ENCODE results near the gene HID1.

HID1 gene

GRCh38 chr17:74921026-74921681, 51.4 kb downstream of the HID1 start:
- TF ChIP-seq GATA3 (IDR thresholded peaks at IDR 0.05; ENCODE audit: low read depth, low read length) (no peak), GATA2 (IDR thresholded peaks at IDR 0.05; ENCODE audit: low read depth, low read length) (no peak)

GRCh38 chr17:74920642-74921025, 51.9 kb downstream of the HID1 start:
- no peak for TF ChIP-seq GATA3 (IDR thresholded peaks at IDR 0.05; ENCODE audit: low read depth, low read length)
- no peak for TF ChIP-seq GATA2 (IDR thresholded peaks at IDR 0.05; ENCODE audit: low read depth, low read length)

- TF ChIP-seq GATA3 (IDR thresholded peaks at IDR 0.05; ENCODE audit: low read depth, low read length) (no peak), GATA2 (IDR thresholded peaks at IDR 0.05; ENCODE audit: low read depth, low read length) (no peak)
Observed at GRCh38 chr17:74920306-74920620, 52.3 kb downstream of the HID1 start.

- no peak for TF ChIP-seq GATA3 (IDR thresholded peaks at IDR 0.05; ENCODE audit: low read depth, low read length)
- no peak for TF ChIP-seq GATA2 (IDR thresholded peaks at IDR 0.05; ENCODE audit: low read depth, low read length)
Observed at GRCh38 chr17:74919440-74920305, 52.9 kb downstream of the HID1 start.

GRCh38 chr17:74918906-74919305, 53.7 kb downstream of the HID1 start:
- TF ChIP-seq GATA2 (IDR thresholded peaks at IDR 0.05; ENCODE audit: low read depth, low read length) (no peak), GATA3 (IDR thresholded peaks at IDR 0.05; ENCODE audit: low read depth, low read length) (no peak)

- no peak for TF ChIP-seq GATA2 (IDR thresholded peaks at IDR 0.05; ENCODE audit: low read depth, low read length)
- no peak for TF ChIP-seq GATA3 (IDR thresholded peaks at IDR 0.05; ENCODE audit: low read depth, low read length)
Observed at GRCh38 chr17:74917430-74917829, 55.1 kb downstream of the HID1 start.

- no peak for TF ChIP-seq GATA3 (IDR thresholded peaks at IDR 0.05; ENCODE audit: low read depth, low read length)
- TF ChIP-seq GATA2 (IDR thresholded peaks at IDR 0.05; ENCODE audit: low read depth, low read length), result no peak
Observed at GRCh38 chr17:74916851-74917199, 55.7 kb downstream of the HID1 start.

- no peak for TF ChIP-seq GATA2 (IDR thresholded peaks at IDR 0.05; ENCODE audit: low read depth, low read length)
Observed at GRCh38 chr17:74916136-74916850, 56.3 kb downstream of the HID1 start.

GRCh38 chr17:74907012-74907411, 65.5 kb downstream of the HID1 start:
- no peak for TF ChIP-seq GATA2 (IDR thresholded peaks at IDR 0.05; ENCODE audit: low read depth, low read length)
- no peak for TF ChIP-seq GATA3 (IDR thresholded peaks at IDR 0.05; ENCODE audit: low read depth, low read length)

GRCh38 chr17:74904687-74905409, 67.7 kb downstream of the HID1 start:
- TF ChIP-seq GATA2 (IDR thresholded peaks at IDR 0.05; ENCODE audit: low read depth, low read length), result no peak
- TF ChIP-seq GATA3 (IDR thresholded peaks at IDR 0.05; ENCODE audit: low read depth, low read length), result no peak

- no peak for TF ChIP-seq GATA3 (IDR thresholded peaks at IDR 0.05; ENCODE audit: low read depth, low read length)
- TF ChIP-seq GATA2 (IDR thresholded peaks at IDR 0.05; ENCODE audit: low read depth, low read length), result no peak
Observed at GRCh38 chr17:74903671-74904070, 68.9 kb downstream of the HID1 start.

- TF ChIP-seq GATA2 (IDR thresholded peaks at IDR 0.05; ENCODE audit: low read depth, low read length) (no peak), GATA3 (IDR thresholded peaks at IDR 0.05; ENCODE audit: low read depth, low read length) (no peak)
Observed at GRCh38 chr17:74903034-74903433, 69.5 kb downstream of the HID1 start.

GRCh38 chr17:74901353-74902135, 71.0 kb downstream of the HID1 start:
- TF ChIP-seq GATA3 (IDR thresholded peaks at IDR 0.05; ENCODE audit: low read depth, low read length) (no peak), GATA2 (IDR thresholded peaks at IDR 0.05; ENCODE audit: low read depth, low read length) (no peak)
